HG03558 (cell line): Measurements from ENCODE around the gene CTSO.
"Not testable (repeated sequence)": the region's sequence is repeated elsewhere in the genome, so short reads cannot be mapped to it uniquely, and the experiment has no call there.

Experiments
- ATAC-seq: cut with Tn5 transposase; IDR thresholded peaks from one replicate; pipeline ENCODE4 v1.9.1; 2021; ENCODE audit warnings: moderate number of reproducible peaks; ENCODE audit not compliant: unreplicated experiment; ENCODE audit errors: extremely low read depth

CTSO gene

DNA sequence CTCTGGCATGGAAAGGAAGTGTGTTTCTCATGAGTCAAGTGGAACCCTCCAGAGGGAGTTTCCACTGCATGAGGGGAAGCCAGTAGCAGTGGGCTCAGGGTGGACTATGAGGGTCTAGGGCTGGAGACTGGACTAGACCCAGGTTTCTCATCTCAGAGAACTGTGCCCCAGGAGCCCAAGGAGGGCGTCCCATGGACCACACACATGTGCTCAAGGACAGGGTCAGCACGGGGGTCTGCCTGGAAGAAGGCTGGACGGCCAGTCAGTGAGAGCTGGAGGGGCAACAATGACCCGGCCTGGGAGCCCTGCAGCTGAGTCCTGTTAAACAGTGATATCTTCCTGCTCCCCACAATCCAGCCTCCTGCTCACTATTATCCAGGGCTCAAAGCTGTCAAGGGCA, 5.8 kb upstream of the CTSO start:
- no peak for ATAC-seq

DNA sequence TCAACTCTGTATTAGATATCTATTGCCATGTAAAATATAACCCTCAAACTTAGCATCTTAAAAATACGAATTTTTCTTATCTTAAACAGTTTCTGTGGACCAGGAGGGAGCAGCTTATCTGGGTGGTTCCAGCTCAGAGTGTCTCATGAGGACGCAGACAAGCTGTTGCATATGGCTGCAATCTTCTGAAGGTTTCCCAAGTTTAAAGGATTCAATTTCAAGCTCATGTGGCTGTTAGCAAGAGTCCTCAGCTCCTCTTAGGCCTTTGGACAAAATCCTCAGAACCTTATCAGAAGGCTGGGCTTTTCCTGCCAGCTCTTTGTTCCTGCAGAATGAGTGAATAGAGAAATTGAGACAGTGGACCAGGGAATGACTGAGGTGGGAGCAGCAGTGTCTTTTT, 2.8 kb upstream of the CTSO start:
- ATAC-seq: no peak

DNA sequence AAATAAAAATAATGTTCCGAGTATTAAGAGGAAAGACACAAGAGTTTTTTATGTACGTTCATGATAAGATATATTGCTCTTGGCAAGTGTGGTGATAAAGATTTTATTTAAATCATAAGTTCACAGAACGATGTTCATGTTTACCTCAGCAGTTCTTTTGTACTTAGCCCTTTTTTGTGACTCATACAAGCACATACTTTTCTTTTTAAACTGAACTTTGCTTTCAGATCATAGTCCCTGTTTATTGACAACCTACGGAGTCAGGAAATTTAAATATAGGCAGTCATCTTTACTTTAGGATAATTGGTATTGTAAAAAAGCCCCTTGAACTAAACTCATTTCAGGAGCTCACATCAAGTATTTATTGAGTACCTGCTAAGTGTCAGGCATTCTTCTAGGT, 1.3 kb upstream of the CTSO start:
- no peak for ATAC-seq

DNA sequence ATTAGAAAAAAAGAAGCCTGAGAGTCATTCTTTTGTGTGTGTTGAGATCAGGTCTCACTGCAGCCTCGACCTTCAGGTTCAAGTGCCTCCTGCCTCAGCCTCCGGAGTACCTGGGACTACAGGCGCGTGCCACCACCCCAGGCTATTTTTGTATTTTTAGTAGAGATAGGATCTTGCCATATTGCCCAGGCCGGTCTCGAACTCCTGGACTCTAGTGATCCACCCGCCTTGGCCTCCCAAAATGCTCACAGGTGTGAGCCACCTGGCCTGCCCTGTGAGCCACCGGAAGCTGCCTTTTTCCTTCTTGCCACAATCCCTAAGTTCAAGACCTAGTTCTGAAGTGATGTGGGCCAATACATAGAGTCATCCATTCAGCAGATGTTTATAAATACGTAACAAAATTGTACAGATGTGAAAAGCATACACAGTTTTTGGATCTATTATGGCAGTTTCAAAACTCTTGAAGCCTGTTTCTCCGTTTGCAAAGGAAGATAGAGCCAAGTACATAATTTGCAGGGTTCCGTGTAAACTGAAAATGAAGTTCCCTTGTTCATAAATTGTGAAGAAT, 536 bp upstream of the CTSO start:
- ATAC-seq: no peak

DNA sequence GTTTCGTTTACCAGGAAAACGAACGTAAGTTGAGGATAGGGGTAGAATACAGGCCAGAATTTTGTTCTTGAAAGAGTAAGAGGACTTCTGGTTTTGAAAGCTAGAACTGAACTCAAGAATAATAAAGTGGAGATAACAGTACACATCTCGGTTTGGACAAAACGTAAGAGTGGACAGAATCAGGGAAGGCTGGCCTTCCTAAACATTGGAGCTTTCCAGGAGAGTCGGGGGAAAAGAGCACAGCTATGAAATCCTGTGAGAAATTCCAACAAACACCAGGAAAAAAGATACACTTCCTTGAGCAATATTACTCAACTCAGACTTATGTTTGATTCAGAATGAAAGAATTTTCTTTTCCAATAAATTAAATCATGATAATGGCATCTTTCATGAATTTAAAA, 1.2 kb downstream of the CTSO start:
- ATAC-seq: no peak

DNA sequence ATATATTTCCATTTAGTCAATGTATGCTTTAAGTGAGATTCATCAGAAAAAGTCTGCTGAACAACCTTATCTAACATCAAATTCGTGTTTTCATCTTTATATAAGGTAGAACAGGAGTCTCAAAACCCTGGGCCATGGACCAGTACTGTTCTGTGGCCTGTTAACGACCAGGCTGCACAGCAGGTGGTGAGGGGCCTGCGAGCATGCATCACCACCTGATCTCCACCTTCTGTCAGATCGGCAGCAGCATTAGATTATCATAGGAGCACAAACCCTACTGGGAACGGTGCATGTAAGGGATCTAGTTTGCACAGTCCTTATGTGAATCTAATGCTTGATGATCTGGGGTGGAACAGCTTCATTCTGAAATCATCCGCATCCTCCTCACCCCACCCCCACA, 3.2 kb downstream of the CTSO start:
- no peak for ATAC-seq

DNA sequence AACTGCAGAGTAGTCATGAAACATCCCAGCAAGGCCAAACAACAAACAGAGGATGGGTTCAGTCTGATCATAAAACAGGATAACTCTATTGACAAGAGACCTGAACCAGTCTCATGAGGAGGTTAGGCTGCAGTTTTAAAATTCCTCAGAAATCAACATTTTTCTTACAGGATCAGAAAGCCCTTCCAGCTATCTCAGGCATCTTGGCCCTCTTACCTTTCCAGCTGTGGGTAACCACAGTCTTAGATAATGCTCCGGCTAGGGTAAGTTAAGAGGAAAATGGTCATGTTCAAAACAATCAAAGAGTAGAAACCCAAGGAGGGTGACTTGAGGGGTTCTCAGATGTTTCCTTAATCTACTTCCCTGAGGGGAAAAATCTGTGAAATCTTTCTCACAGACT, 5.1 kb downstream of the CTSO start:
- ATAC-seq: no peak

DNA sequence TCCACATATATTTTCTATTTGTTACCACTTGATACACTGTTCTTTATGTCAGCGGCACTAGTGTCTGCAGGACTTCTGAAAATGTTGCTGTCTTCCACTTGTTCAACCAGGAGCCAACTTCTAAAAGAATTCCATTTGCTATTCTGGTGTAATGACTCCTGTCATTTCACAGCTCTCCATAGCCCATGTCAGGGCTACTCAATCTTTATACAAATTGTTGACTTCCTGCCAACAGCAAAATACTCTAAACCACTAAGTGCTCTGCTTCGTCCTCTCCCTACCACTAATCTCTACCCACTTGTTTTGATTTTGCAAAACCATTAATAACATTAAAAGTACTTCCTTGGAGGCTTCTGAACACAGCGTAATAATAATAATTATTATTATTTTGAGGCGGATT, 7.2 kb downstream of the CTSO start:
- no peak for ATAC-seq

DNA sequence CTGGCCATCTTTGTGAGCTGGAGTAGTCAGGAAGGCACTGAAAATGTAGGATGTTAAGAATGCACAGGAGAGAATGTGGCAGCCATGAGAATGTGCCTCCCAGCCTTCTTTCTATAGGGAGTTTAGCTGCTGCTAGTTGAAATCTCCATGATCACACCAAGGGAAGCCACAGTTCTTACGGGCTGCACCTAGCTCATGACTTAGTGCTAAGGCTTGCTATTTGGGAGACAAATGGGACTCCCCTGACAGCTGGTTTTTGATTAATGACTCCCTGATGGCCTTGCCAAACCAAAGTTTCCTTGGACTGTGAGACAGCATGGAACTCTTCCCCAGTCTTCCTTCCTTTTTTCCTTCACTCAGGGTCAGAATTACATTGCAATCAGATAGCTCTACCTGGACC, 9.2 kb downstream of the CTSO start:
- no peak for ATAC-seq

DNA sequence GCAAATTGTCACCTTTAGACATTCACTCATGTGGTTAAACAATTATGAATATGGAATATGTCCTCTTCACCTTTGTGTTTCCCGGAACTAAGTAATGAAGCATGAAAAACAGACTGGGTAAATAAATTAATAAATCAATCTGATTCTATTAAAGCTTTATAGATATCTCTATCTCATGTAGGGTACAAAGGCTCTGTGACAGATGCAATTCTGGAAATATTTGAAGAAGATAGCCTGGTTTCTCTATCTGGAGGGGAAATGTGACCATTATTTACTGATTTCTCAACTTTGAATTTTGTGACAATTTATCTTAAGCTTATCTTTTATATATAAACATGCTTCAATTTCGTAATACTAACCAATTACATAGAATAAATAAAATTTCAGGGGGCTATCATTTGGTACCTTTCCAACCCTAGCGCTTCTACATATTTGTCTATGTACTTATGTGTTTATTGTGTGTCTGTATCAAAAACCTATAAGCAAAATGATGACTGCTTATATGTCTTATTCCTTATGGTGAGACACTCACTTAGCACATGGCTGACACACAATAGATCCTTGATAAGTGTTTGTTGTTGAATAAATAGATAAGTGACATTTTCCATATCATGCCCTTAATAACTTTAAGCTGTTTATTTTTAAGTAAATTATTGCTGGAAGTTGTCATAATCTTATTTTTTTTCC, 9.9 kb downstream of the CTSO start:
- no peak for ATAC-seq

DNA sequence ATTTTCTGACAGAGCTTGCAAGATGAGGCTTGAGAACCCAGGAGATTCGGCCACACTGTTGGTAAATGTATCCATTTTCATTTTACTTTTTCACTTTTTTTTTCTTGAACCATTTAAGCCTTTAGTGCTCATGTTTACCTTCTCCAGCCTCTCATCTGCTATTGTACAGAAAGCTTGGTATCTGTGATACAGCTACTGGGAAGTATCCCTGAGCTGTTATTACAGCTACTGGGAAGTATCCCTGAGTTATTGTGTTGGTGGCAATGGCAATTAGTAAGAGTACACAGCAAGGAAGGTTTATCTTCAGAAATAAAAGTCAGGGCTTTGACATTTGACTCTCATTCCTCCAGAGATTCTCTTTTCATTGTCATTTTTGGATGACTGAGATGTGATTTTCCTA, 11.8 kb downstream of the CTSO start:
- no peak for ATAC-seq

DNA sequence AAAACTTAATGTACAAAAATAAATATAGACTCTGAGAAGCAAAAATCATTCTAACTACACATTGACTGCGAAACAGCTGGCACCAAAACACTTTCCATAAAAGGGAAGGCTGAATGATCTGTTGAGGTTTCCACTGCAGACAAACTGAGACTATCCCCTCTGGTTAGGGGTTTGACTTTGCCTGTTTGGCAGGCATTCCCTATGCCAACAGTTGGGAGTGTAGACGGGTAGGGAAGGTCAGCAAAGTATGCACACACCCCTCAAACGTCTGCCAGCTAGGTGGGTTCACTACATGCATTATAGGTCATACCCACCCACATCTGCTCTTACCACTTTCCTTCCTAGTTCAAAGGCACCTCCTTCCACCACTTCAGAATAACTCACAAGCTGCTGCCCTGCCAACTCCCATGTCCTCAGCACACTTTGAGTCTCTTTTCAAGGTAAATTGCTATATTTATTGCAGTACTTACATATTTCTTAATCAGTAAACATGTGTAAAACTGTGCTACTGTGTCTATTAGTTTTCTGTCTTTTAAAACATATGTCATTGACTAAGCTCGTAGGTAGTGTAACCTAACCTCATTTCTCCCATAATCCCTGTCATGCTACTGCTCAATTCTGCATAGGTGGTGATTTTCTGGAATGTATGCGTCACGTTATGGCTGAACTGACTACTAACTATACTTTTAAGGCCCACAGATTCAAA, 12.4 kb downstream of the CTSO start:
- no peak for ATAC-seq

DNA sequence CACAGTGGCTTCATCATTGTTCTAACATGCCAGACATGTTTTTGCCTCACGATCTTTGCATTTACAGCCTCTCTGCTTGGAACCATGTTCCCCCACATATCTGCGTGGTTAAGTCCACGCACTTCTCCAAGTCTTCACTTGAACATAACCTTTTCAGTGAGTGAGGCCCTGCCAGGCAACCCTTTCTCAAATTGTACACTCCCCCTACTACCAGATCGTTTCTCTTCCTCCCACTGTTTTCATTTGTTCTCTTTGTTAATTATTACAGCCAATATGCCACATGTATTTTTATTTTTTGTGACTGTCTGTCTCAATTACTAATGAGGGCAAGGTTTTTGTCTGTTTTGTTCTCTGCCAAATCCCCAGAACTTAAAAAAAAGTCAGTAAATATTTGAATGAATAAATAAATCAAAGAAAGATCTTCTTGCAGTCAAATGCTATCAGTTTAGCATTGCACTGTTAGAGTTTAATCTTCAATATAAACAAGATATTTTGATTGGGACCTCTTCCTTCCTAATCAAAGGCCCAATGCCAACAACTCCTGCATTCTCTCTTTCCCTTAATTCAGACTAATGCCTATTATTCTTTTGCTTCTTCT, 18.2 kb downstream of the CTSO start:
- ATAC-seq: no peak

DNA sequence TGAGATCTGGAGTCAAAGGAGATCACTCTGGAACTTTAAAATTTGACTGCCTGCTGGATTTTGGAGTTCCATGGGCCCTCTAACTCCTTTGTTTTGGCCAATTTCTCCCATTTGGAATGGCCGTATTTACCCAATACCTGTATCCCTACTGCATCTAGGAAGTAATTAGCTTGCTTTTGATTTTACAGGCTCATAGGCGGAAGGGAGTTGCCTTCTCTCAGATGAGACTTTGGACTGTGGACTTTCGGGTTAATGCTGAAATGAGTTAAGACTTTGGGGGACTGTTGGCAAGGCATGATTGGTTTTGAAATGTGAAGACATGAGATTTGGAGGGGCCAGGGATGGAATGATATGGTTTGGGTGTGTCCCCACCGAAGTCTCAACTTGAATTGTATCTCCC, 19.0 kb downstream of the CTSO start:
- ATAC-seq: not testable (repeated sequence)

DNA sequence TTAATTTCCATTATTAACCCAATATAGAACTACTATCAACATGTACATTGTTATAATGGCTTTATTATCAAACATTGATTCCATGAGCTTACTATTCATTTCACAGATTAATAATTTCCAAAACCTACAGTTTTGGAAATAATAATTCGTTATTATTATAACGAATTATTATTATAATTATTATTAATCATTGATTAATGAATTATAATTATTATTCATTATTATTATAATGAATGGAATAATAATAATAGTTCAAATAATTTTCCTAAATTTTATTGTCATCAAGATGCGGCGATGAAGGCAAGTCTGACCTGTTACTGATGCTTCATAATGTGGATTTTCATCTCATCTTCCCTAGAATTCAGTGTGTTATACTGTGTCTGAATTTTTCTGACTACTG, 22.0 kb downstream of the CTSO start:
- no peak for ATAC-seq

DNA sequence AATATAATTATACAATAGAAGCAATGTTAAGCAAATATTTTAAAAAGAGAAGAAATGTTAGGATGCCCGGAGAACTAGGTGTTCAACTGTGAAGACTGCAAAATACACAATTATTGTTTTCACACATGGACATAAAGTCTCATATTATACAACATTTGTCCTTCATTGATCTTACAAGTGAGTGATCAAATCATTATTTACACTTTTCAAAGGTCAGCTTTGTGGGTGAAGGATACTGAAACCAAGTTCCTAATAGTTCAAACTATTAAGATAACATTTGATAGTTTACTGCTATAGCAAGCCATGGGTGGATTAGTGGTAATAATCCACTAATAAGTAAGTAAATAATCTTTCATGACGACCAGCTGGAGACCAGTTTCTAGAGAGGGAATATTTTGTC, 23.3 kb downstream of the CTSO start:
- no peak for ATAC-seq

DNA sequence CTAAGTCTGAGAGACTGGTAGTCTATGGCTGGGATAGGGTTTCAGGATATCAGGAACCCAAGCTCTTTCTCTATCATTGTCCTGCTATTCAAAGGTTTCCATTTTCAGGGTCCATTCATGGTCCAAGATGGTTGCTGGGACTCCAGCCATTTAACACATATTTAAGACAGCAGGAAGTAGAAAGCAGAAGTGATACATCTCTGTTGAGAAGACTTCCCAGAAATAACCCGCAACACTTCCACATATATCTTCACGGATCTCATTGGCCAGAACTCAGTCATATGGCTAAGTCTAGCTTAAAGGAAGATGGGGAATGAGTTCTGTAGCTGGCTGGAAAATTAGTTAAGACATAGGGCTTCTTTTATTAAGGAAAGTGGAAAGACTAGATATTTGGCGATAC, 23.8 kb downstream of the CTSO start:
- ATAC-seq: no peak

DNA sequence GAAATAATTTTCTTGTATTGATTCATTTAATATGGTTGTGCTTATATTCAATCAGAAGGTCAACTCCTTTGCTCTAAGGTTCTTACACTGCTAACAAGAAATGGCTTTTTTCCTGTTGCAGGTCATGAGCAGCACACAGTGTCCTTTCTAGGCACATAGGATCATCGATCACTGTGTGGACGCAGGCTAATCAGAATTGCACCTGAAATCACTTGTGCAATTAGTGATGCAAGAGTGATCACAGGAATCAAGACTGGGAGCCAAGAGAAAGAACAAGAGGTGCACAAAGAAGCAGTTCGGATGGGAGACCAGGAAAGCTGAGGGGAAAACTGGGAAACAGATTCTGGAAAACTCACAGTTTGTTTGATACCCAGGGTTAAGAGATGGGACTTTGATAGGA, 29.0 kb downstream of the CTSO start:
- no peak for ATAC-seq

DNA sequence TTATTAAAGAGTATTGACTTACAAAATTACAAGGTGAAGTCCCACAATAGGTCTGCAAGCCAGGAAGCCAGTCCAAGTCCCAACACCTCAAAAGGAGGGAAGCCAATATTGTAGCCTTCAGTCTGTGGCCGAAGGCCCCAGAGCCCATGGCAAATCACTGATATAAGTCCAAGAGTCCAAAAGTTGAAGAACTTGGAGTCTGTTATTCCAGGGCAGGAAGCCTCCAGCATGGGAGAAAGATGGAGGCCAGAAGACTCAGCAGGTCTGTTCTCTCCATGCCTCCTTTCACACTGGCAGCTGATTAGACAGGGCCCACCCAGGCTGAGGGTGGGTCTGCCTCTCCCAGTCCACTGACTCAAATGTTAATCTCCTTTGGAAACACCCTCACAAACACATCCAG, 32.1 kb downstream of the CTSO start:
- no peak for ATAC-seq

DNA sequence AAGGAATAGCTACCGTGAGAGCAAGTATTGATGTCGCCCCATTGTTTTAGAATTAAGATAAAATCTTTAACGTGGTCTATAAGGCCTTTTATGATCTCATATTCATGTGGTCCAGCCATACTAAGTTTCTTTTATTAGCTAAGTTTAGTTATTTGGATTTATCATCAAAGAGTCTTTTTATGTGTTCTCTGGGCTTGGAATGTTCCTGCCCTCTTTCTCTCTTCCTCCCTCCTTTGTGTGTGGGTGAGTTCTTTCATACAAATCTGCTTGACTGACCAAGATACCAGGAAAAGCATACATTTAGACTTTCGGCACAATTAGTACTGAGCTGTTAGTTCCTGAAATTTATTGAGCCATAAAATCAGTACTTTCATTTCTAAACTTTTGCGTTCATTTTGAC, 38.9 kb downstream of the CTSO start:
- no peak for ATAC-seq

DNA sequence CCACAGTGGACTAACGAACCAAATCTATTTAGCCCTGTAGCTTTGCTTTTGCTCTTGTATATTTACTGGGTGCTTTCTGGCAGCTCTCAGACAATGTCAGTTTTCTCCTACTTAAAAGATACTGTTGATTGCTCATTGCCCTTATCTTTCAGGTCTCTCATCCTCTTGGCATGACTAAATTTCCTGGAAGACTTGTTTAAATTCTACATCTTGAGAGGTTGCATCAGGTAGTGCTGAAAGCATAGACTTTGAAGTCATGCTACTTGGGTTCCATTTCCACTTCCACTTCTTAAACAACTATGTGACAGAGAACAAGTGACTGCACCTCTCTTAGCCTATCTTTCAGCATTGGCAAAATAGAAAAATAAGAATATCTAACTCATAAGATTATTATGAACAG, 41.8 kb downstream of the CTSO start:
- ATAC-seq: no peak
